Upper lobe of right lung (tissue), 1 donor: ENCODE results near the gene SORL1. TPM values are rescaled to one million over a fixed set of nuclear protein-coding genes. Genes with fewer than 3 reads are reported as not detected.
A peak's percentile ranks its signal among the peaks of the same experiment; 100 is the strongest.

ENCODE experiments used
- ATAC-seq: fragments of 200-7000 bp; cut with Tn5 transposase; one replicate; pipeline ENCODE4 v1.9.1; 2020; ENCODE audit warnings: mild to moderate bottlenecking, moderate library complexity
- DNase-seq: peaks from one replicate; pipeline ENCODE4 v3.0.0-alpha.2; 2020
- H3K27ac ChIP-seq: fragments of 200-600 bp; one replicate; pipeline ENCODE4 v1.8.0; 2022
- H3K27me3 ChIP-seq: fragments of 200-600 bp; one replicate; pipeline ENCODE4 v1.8.0; 2022; ENCODE audit warnings: mild to moderate bottlenecking
- H3K36me3 ChIP-seq: fragments of 200-600 bp; one replicate; pipeline ENCODE4 v1.8.0; 2022
- H3K4me1 ChIP-seq: fragments of 200-600 bp; one replicate; pipeline ENCODE4 v1.8.0; 2022
- H3K4me3 ChIP-seq: fragments of 200-600 bp; one replicate; pipeline ENCODE4 v1.8.0; 2022; ENCODE audit warnings: mild to moderate bottlenecking
- H3K9me3 ChIP-seq: fragments of 200-600 bp; one replicate; pipeline ENCODE4 v1.8.0; 2022
- intact Hi-C: fragments of 100-400 bp; cut with DNase I; formaldehyde crosslinking; loops from one replicate; pipeline ENCODE4 v1.11.0; 2022
- total RNA-seq: library from RNA; stranded (reverse); fragmentation: NEBNext Ultra II Directional; extraction: Animal tissue kit (Norgen Biotek cat#: 25700); gene quantifications from one replicate; pipeline ENCODE4 v1.2.1, GENCODE V29; 2021
- TF ChIP-seq, protein P1 (sequence below): fragments of 200-600 bp; IDR thresholded peaks from one replicate; pipeline ENCODE4 v1.8.0; 2022; ENCODE audit warnings: antibody characterized with exemption
- donor health status: DM: no; HTN: yes; CAD: no; lungs with severe emphysema.

SORL1 gene
- total RNA-seq, 1 donor from 2014 or later = 48.3 TPM

DNA sequence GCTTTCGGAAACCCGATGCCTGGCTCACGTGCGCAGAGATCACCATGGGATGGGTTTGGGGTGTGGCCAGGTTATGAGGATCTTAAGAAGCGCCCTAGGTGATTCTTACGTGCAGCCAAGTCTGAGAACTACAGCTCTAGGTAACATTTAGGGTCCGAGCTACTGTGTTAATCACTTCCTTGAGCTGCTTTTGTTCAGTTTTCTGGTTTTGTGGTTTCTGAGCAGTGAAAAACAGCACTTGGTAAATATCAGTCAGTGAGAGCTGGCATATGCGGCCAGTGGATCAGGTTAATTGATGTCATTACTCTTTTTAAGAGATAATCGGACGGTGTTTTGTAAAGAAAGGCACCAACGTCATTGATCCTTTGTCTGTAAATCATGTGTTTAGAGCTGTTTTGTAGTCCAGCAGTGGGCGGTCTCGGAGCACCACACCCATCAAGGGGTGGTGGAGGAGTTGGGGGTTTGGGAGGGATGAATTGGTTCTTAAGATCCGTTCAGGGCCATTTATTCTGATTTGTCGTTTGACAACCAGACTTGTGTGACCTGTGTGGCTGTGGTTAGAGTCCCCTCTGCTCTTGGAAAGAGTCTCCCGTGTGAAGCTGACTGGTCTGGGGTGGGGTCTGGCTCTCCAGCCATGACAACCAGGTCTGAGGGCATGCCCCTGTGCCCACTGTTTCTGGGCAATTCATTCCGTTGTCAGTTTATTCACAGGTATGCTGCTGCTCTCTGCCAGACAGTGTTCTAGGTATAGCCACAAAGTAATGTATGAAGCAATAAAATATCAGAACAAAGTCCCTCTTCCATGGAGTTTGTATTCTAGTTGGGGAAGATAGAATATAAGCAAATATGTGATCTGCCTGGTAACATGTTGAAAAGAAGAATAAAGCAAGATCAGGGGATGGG, 62.6 kb downstream of the SORL1 start:
- no peak for ATAC-seq
- H3K9me3 ChIP-seq = no peaks in the 10 kb centered on the region
- no peaks in the 10 kb centered on the region for H3K36me3 ChIP-seq
- H3K27me3 ChIP-seq = no peaks in the 10 kb centered on the region
- H3K27ac ChIP-seq = no peak overlapping the region
- TF ChIP-seq, protein P1, sequence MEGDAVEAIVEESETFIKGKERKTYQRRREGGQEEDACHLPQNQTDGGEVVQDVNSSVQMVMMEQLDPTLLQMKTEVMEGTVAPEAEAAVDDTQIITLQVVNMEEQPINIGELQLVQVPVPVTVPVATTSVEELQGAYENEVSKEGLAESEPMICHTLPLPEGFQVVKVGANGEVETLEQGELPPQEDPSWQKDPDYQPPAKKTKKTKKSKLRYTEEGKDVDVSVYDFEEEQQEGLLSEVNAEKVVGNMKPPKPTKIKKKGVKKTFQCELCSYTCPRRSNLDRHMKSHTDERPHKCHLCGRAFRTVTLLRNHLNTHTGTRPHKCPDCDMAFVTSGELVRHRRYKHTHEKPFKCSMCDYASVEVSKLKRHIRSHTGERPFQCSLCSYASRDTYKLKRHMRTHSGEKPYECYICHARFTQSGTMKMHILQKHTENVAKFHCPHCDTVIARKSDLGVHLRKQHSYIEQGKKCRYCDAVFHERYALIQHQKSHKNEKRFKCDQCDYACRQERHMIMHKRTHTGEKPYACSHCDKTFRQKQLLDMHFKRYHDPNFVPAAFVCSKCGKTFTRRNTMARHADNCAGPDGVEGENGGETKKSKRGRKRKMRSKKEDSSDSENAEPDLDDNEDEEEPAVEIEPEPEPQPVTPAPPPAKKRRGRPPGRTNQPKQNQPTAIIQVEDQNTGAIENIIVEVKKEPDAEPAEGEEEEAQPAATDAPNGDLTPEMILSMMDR = no peak
- no peak overlapping the region for H3K4me3 ChIP-seq
- no peak for DNase-seq
- no peaks in the 10 kb centered on the region for H3K4me1 ChIP-seq
- intact Hi-C loops = no loop called here

DNA sequence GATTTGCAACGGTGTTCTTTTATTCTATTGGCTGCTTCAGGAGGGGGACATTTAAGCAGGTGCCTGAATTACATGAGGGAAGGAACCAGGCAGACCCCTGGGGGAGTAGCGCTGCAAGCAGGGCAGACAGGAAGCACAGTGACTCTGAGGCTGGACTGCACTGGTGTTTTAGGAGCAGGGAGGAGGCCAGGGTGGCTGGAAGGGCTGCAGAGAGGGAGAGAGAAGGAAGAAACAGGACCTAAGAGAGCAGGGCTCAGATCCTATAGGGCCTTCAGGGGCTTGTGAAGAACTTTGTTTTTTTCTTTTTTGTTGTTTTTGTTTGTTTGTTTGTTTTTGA, 63.2 kb downstream of the SORL1 start:
- H3K27ac ChIP-seq = no peak overlapping the region
- H3K4me3 ChIP-seq = no peak overlapping the region
- H3K4me1 ChIP-seq = peaks cover 3% of the 10 kb centered on the region
- TF ChIP-seq, protein P1 = no peak
- no peak for DNase-seq
- no peaks in the 10 kb centered on the region for H3K36me3 ChIP-seq
- intact Hi-C loops = no loop called here
- no peak for ATAC-seq
- H3K27me3 ChIP-seq = no peaks in the 10 kb centered on the region
- no peaks in the 10 kb centered on the region for H3K9me3 ChIP-seq

DNA sequence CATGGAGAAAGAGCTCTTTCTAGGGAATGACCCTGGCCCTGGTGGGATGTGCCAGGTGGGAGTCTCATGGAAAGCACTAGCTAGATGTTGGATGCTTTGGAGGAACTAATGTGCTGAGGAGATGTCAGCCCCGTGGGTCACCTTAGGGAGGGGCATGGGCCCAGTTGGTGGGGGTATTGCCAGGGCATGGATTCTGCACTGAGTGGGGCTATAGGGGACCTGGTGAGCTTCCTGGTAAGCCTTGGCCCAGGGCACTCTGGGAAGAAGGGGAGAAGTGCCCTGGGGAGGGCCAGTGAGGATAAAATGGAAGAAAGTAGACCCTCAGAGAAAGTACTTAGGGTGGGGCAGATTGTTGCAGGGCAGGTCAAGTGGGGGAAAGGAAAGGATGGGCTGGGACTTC, 65.9 kb downstream of the SORL1 start:
- DNase-seq (no peak), ATAC-seq (no peak)
- H3K4me1 ChIP-seq = peaks cover 6% of the 10 kb centered on the region
- peaks cover 5% of the 10 kb centered on the region for H3K36me3 ChIP-seq
- TF ChIP-seq, protein P1 = no peak
- H3K9me3 ChIP-seq = no peaks in the 10 kb centered on the region
- no peaks in the 10 kb centered on the region for H3K27me3 ChIP-seq
- H3K27ac ChIP-seq = no peak overlapping the region
- H3K4me3 ChIP-seq = no peak overlapping the region
- intact Hi-C loops = no loop called here

GRCh38 chr11:121520243-121521144, 68.4 kb downstream of the SORL1 start:
- TF ChIP-seq, protein P1 = no peak
- Histone ChIP-seq H3K4me1 (peaks cover 6% of the 10 kb centered on the region), H3K4me3 (no peak overlapping the region), H3K36me3 (peaks cover 9% of the 10 kb centered on the region), H3K9me3 (no peaks in the 10 kb centered on the region), H3K27ac (no peak overlapping the region), H3K27me3 (no peaks in the 10 kb centered on the region)
- intact Hi-C loops = no loop called here
- peak; percentile 54 for ATAC-seq
- DNase-seq = no peak

- no peak overlapping the region for H3K4me3 ChIP-seq
- intact Hi-C loops = no loop called here
- no peak for ATAC-seq
Observed at GRCh38 chr11:121521145-121522042, 69.3 kb downstream of the SORL1 start.

More at GRCh38 chr11:121521145-121522042, 69.3 kb downstream of the SORL1 start:
- H3K27ac ChIP-seq = no peak overlapping the region
- no peaks in the 10 kb centered on the region for H3K27me3 ChIP-seq
- no peak for DNase-seq
- no peaks in the 10 kb centered on the region for H3K9me3 ChIP-seq
- peaks cover 9% of the 10 kb centered on the region for H3K36me3 ChIP-seq
- peaks cover 6% of the 10 kb centered on the region for H3K4me1 ChIP-seq
- TF ChIP-seq, protein P1 = no peak
